ENCODE measurements around the gene PRKCA.

PRKCA gene

GRCh38 chr17:66255527-66255971, 46.9 kb upstream of the PRKCA start (continued):
- TF ChIP-seq, protein P1, sequence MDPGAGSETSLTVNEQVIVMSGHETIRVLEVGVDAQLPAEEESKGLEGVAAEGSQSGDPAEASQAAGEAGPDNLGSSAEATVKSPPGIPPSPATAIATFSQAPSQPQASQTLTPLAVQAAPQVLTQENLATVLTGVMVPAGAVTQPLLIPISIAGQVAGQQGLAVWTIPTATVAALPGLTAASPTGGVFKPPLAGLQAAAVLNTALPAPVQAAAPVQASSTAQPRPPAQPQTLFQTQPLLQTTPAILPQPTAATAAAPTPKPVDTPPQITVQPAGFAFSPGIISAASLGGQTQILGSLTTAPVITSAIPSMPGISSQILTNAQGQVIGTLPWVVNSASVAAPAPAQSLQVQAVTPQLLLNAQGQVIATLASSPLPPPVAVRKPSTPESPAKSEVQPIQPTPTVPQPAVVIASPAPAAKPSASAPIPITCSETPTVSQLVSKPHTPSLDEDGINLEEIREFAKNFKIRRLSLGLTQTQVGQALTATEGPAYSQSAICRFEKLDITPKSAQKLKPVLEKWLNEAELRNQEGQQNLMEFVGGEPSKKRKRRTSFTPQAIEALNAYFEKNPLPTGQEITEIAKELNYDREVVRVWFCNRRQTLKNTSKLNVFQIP (CRISPR knock-in tag; IDR thresholded peaks at IDR 0.05; ENCODE audit: borderline replicate concordance, low read depth): no peak
- no peak for TF ChIP-seq CSDC2 (CRISPR knock-in tag; IDR thresholded peaks at IDR 0.05)

DNA sequence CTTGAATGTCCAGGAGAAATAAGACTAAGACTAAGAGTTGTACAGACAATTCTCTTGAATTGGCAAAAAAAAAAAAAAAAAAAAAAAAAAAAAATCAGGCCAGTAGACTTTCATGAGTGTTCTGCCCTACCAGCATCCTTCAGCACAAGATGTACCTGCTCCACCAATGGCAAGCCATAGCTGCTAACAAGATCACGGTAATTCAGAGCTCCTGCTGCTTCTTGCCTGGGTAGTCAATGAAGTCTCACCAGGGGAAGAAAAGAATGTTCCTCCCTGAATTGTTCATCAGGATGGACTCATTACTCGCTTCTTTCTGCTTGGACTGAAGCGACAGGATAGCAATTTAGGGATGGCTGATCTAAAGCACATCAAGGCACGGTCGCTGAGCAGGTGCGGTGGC, 42.1 kb upstream of the PRKCA start:
- no peak for ATAC-seq
- TF ChIP-seq ESRRG (CRISPR knock-in tag; IDR thresholded peaks at IDR 0.05): no peak
- TF ChIP-seq, protein P2, sequence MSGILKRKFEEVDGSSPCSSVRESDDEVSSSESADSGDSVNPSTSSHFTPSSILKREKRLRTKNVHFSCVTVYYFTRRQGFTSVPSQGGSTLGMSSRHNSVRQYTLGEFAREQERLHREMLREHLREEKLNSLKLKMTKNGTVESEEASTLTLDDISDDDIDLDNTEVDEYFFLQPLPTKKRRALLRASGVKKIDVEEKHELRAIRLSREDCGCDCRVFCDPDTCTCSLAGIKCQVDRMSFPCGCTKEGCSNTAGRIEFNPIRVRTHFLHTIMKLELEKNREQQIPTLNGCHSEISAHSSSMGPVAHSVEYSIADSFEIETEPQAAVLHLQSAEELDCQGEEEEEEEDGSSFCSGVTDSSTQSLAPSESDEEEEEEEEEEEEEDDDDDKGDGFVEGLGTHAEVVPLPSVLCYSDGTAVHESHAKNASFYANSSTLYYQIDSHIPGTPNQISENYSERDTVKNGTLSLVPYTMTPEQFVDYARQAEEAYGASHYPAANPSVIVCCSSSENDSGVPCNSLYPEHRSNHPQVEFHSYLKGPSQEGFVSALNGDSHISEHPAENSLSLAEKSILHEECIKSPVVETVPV (CRISPR knock-in tag; IDR thresholded peaks at IDR 0.05): no peak
- no peak for TF ChIP-seq ZFP30 (CRISPR knock-in tag; IDR thresholded peaks at IDR 0.05)
- TF ChIP-seq GLIS3 (CRISPR knock-in tag; IDR thresholded peaks at IDR 0.05): no peak
- TF ChIP-seq, protein P3, sequence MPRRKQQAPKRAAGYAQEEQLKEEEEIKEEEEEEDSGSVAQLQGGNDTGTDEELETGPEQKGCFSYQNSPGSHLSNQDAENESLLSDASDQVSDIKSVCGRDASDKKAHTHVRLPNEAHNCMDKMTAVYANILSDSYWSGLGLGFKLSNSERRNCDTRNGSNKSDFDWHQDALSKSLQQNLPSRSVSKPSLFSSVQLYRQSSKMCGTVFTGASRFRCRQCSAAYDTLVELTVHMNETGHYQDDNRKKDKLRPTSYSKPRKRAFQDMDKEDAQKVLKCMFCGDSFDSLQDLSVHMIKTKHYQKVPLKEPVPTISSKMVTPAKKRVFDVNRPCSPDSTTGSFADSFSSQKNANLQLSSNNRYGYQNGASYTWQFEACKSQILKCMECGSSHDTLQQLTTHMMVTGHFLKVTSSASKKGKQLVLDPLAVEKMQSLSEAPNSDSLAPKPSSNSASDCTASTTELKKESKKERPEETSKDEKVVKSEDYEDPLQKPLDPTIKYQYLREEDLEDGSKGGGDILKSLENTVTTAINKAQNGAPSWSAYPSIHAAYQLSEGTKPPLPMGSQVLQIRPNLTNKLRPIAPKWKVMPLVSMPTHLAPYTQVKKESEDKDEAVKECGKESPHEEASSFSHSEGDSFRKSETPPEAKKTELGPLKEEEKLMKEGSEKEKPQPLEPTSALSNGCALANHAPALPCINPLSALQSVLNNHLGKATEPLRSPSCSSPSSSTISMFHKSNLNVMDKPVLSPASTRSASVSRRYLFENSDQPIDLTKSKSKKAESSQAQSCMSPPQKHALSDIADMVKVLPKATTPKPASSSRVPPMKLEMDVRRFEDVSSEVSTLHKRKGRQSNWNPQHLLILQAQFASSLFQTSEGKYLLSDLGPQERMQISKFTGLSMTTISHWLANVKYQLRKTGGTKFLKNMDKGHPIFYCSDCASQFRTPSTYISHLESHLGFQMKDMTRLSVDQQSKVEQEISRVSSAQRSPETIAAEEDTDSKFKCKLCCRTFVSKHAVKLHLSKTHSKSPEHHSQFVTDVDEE (CRISPR knock-in tag; IDR thresholded peaks at IDR 0.05): no peak
- TF ChIP-seq ARNTL (CRISPR knock-in tag; IDR thresholded peaks at IDR 0.05; ENCODE audit: borderline replicate concordance, low read depth): no peak
- no peak for TF ChIP-seq PPARA (CRISPR knock-in tag; IDR thresholded peaks at IDR 0.05; ENCODE audit: borderline replicate concordance)
- TF ChIP-seq ZNF8 (CRISPR knock-in tag; IDR thresholded peaks at IDR 0.05): no peak

GRCh38 chr17:66260688-66261087, 41.7 kb upstream of the PRKCA start:
- no peak; the same call in 2 of the 3 replicates for ATAC-seq
- TF ChIP-seq ESRRG (CRISPR knock-in tag; IDR thresholded peaks at IDR 0.05) (no peak), GLIS3 (CRISPR knock-in tag; IDR thresholded peaks at IDR 0.05) (no peak)

GRCh38 chr17:66262767-66263166, 39.6 kb upstream of the PRKCA start:
- TF ChIP-seq GLIS3 (CRISPR knock-in tag; IDR thresholded peaks at IDR 0.05) (no peak), ZNF70 (CRISPR knock-in tag; IDR thresholded peaks at IDR 0.05) (no peak), RARB (CRISPR knock-in tag; IDR thresholded peaks at IDR 0.05) (no peak), ZNF565 (CRISPR knock-in tag; conservative IDR thresholded peaks at IDR 0.05; ENCODE audit: low read depth) (no peak), TOX (CRISPR knock-in tag; IDR thresholded peaks at IDR 0.05; ENCODE audit: borderline replicate concordance) (no peak), PPARA (CRISPR knock-in tag; IDR thresholded peaks at IDR 0.05; ENCODE audit: borderline replicate concordance) (no peak)
- TF ChIP-seq, protein P1 (CRISPR knock-in tag; IDR thresholded peaks at IDR 0.05; ENCODE audit: borderline replicate concordance, low read depth): no peak
- TF ChIP-seq, protein P3 (CRISPR knock-in tag; IDR thresholded peaks at IDR 0.05): no peak
- ATAC-seq: no peak

- ATAC-seq: no peak
- TF ChIP-seq, protein P1 (CRISPR knock-in tag; IDR thresholded peaks at IDR 0.05; ENCODE audit: borderline replicate concordance, low read depth): no peak
- no peak for TF ChIP-seq OSR1 (CRISPR knock-in tag; IDR thresholded peaks at IDR 0.05)
- TF ChIP-seq ZNF565 (CRISPR knock-in tag; conservative IDR thresholded peaks at IDR 0.05; ENCODE audit: low read depth): no peak
- TF ChIP-seq, protein P4, sequence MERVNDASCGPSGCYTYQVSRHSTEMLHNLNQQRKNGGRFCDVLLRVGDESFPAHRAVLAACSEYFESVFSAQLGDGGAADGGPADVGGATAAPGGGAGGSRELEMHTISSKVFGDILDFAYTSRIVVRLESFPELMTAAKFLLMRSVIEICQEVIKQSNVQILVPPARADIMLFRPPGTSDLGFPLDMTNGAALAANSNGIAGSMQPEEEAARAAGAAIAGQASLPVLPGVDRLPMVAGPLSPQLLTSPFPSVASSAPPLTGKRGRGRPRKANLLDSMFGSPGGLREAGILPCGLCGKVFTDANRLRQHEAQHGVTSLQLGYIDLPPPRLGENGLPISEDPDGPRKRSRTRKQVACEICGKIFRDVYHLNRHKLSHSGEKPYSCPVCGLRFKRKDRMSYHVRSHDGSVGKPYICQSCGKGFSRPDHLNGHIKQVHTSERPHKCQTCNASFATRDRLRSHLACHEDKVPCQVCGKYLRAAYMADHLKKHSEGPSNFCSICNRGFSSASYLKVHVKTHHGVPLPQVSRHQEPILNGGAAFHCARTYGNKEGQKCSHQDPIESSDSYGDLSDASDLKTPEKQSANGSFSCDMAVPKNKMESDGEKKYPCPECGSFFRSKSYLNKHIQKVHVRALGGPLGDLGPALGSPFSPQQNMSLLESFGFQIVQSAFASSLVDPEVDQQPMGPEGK (CRISPR knock-in tag; IDR thresholded peaks at IDR 0.05; ENCODE audit: borderline replicate concordance): no peak
- no peak for TF ChIP-seq ESRRG (CRISPR knock-in tag; IDR thresholded peaks at IDR 0.05)
- TF ChIP-seq ZFP30 (CRISPR knock-in tag; IDR thresholded peaks at IDR 0.05): no peak
- TF ChIP-seq ARNTL (CRISPR knock-in tag; IDR thresholded peaks at IDR 0.05; ENCODE audit: borderline replicate concordance, low read depth): no peak
- TF ChIP-seq ZFP3 (CRISPR knock-in tag; IDR thresholded peaks at IDR 0.05): no peak
- no peak for TF ChIP-seq ZC3H10 (CRISPR knock-in tag; IDR thresholded peaks at IDR 0.05)
- no peak for TF ChIP-seq PPARA (CRISPR knock-in tag; IDR thresholded peaks at IDR 0.05; ENCODE audit: borderline replicate concordance)
These were observed 37.7 kb upstream of the PRKCA start for GRCh38 chr17:66264696-66265095.
